ENCODE data around the gene PDCD1.
"Not testable (repeated sequence)": the region's sequence is repeated elsewhere in the genome, so short reads cannot be mapped to it uniquely, and the experiment has no call there.

Gene PDCD1

DNA sequence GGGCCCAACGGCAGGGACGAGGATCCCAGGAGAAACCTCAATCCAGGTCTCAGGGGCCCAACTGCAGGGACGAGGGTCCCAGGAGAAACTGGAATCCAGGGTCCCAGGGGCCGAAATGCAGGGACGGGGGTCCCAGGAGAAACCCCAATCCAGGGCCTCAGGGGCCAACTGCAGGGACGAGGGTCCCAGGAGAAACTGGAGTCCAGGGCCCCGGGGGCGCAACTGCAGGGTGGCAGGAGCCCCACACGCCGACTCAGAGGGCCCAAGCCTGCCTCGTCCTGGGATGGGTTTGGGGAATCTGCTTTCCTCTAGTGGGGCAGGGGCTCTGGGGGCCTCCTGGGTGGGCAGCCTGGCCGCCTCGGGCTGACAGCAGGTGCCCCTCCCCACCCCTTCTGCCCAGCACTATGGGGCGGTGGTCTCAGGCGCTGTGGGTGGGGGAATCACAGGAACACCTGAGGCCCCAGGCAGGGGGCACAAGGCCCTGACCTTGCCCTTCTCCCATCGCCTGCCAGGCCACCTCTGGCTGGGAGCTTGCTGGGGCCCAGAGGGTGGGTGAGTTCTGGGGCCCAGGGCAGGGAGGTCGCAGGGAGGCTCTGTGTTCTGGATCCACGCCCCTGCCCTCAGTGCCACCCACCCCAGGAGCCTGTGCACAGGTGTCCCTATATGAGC is 18.0 kb upstream of the PDCD1 start:
- no peak for DNase-seq

GRCh38 chr2:241875754-241876527 is 17.2 kb upstream of the PDCD1 start:
- not testable (repeated sequence) for DNase-seq

GRCh38 chr2:241874277-241874925 is 15.7 kb upstream of the PDCD1 start:
- no peak for DNase-seq

DNA sequence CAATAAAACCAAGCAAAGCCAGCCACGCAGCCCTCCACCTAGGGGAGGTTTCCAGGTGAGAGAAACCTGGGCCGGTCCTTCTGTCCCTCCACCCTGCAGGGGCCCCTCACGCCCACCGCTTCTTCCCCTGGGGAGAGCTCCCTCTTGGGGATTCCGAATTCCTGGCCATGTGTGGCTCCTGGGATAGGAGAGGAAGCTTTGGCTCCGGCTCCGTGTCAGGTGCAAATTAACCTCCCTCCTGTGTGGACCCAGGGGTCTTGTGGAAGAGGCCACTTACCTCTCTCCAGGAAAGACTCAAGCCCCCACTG is 15.1 kb upstream of the PDCD1 start:
- DNase-seq: no peak

- DNase-seq: no peak
Measured at GRCh38 chr2:241873081-241873802, 14.5 kb upstream of the PDCD1 start.

- no peak for DNase-seq
Measured at GRCh38 chr2:241872313-241872642, 13.6 kb upstream of the PDCD1 start.

GRCh38 chr2:241871538-241872312 is 13.0 kb upstream of the PDCD1 start:
- no peak for DNase-seq

GRCh38 chr2:241870611-241871537 is 12.2 kb upstream of the PDCD1 start:
- no peak for DNase-seq

DNA sequence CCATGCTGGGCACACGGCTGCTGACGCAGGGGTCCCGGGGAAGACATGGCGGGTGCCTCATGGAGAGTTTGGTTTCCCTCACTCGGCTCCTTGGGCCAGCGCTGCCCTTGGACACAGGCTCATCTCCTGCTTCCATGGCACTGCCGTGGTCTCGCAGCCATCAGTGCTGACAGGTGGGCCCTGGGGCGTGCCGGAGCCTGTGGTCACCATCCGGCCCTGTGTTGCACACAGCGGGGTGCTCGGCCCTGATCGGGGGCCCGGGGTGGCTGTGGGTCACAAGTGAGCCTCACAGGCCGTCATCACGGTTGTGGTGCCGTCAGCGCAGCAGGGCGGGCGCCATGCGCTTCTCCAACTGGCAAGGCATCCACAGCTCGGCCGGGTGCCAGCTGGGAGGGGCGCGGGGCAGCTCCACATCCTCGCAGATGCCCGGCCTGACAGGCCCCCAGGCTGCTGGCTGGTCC is 11.4 kb upstream of the PDCD1 start:
- DNase-seq: peak; percentile 17

DNA sequence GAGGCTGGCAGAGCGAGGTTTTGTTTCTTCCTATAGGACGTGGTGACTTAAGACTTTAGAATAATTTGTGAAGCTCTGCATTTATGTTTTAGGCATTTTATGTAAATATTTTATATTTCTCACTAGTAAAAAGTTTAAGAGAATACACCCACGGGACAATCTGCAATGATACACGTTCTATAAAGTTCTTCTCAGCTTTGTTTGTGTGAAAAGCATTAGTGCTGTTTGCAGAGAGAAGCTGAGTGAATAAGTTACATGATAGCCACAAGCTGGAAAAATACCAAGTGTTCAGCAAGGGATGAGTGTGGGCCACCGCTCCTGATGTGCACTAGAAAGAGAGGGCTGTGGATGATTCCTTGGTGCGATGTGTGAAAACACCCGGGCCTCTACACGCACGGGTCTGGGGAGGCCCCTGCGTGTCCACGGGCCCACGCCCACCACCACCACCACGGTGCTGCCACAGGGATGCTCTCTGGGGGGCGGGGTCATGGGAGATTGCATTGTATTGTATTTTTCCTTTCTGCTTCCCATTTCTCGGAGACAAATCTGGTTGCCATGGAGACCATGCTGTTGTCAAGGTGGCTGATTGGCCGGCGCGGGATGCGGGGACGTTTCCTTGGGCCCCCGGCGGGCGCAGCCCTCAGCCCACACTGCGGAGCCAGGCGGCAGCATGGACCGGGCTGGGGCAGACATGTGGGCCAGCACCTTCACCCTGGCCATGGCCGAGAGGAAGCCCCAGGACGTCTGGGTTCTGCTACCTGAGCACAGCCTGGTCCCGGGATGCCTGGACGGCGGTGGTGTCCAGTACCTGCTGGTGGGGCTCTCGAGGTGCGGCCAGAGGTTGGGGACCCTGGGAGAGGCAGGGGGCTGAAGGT is 10.6 kb upstream of the PDCD1 start, which contains the start of gene RTP5:
Gene RTP5, plus strand, starts transcription at position 643 of the 875 bp plus-strand sequence. Its CDS starts 28 bp downstream, at position 671.
- DNase-seq: no peak

DNA sequence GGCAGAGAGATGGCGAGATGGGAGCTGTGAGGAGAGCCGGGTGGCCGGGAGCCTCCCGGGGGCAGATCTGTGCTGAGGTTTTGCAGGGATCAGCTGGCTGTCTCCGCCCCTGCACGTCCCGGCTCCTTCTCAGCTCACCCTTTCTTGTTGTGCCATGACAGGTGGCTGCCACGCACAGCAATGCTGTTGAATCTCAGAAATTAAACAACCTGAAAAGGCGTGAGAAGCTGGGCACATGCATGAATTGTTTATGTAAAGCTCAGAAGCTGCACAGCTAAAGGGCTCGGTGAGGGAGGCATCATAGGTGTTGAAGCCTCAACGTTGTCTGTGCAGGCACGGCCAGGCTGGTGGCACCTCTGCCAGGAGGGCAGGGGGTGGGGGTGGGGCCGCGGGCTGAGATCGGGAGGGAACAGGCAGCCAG is 10.0 kb upstream of the PDCD1 start:
- DNase-seq: no peak

DNA sequence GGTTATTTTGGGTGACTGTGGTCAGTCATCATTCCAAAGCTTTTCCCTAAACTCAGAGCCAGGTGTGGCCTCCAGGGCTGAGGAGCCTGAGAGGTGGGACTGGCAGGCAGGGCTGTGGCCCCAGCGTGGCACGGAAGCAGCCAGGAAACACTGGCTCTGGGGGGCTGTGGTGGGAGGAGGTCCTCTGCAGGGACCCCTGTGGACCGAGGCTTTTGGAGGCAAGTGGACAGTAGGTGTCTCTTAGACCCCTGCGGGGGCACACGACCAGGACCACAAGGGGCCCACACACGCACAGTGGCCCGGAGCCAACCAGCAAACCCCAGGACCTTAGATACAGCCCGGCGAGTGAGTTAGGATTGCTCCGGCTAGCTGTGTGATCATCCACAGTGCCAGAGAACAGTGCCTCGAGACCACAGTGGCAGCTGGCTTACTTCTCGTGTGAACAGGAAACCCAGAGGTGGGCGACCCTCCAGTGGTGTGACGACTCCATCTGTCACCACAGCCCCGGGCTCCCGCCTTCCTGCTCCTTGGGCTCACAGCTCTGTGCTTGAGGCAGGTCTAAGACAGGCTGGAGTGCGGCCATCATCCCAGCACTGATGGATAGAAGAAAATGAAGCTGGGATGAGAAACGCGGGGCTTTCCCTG is 9.2 kb upstream of the PDCD1 start:
- DNase-seq: no peak

- no peak for DNase-seq
Measured at GRCh38 chr2:241866790-241867645, 8.3 kb upstream of the PDCD1 start.

GRCh38 chr2:241865957-241866789 is 7.5 kb upstream of the PDCD1 start:
- DNase-seq: no peak

DNA sequence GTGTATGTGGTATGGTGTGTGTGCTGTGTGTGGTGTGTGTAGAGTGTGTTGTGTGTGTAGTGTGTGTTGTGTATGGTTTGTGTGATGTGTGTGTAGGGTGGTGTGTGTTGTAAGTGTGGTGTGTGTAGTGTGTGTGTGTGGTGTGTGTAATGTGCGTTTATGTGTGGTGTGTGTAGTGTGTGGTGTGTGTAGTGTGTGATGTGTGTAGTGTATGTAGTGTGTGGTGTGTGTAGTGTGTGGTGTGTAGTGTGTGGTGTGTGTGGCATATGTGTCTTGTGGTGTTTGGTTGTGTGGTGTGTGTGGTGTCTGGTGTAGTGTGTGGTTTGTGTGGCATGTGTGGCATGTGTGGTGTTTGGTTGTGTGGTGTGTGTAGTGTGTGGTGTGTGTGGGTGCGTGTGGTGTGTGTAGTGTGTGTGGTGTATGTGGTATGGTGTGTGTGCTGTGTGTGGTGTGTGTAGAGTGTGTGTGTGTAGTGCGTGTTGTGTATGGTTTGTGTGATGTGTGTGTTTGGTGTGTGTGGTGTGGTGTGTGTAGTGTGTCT is 6.8 kb upstream of the PDCD1 start:
- DNase-seq: no peak

- no peak for DNase-seq
Measured at GRCh38 chr2:241864850-241865213, 6.1 kb upstream of the PDCD1 start.

GRCh38 chr2:241864168-241864849 is 5.6 kb upstream of the PDCD1 start:
- DNase-seq: no peak
